Activated T-cell treated with anti-CD3 and anti-CD28 coated beads, Interleukin-2, amount 50 U/mL, for 24 hours (primary cell): ENCODE data around the gene VLDLR.

ENCODE experiments used
- DNase-seq: peaks from one replicate; pipeline ENCODE4 v3.0.0-alpha.2; 2020
- H3K27ac Mint-ChIP-seq: 2 replicates; pipeline ENCODE4 v1.8.0; 2020; ENCODE audit warnings: mild to moderate bottlenecking, mixed read lengths
- H3K27me3 Mint-ChIP-seq: 2 replicates; pipeline ENCODE4 v1.8.0; 2020; ENCODE audit warnings: mixed read lengths
- H3K36me3 Mint-ChIP-seq: 2 replicates; pipeline ENCODE4 v1.8.0; 2020; ENCODE audit warnings: low read depth, mixed read lengths
- H3K4me1 Mint-ChIP-seq: 2 replicates; pipeline ENCODE4 v1.8.0; 2020; ENCODE audit warnings: low read depth, mixed read lengths
- H3K4me3 Mint-ChIP-seq: 2 replicates; pipeline ENCODE4 v1.8.0; 2020; ENCODE audit warnings: mild to moderate bottlenecking, moderate library complexity, mixed read lengths
- H3K9me3 Mint-ChIP-seq: 2 replicates; pipeline ENCODE4 v1.8.0; 2020; ENCODE audit warnings: mixed read lengths

Gene VLDLR

GRCh38 chr9:2610985-2611384 lies 10.6 kb upstream of the VLDLR start:
- Mint-ChIP-seq H3K4me1 (no peaks in the 10 kb centered on the region), H3K27ac (no peak overlapping the region), H3K4me3 (no peak overlapping the region), H3K27me3 (peaks cover 33% of the 10 kb centered on the region), H3K36me3 (no peaks in the 10 kb centered on the region), H3K9me3 (no peaks in the 10 kb centered on the region)
- no peak for DNase-seq

DNA sequence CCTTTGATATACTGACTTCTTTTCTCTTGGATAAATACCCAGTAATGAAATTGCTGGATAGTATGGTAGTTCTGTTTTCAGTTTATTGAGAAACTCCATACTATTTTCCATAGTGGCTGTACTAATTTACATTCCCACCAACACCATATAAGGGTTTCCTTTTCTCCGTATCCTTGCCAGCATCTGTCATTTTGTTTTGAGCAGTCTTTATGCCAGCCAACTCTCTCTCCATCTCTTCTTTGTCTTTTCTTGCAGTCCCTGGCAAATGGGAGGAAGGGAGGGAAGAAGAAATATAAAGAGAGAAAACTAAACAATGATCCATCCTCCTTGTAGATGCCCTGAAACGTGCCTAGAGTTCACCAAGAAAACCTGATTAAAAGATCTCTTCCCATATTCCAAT lies 9.6 kb upstream of the VLDLR start:
- no peaks in the 10 kb centered on the region for H3K9me3 Mint-ChIP-seq

GRCh38 chr9:2613730-2614271 lies 7.8 kb upstream of the VLDLR start:
- no peaks in the 10 kb centered on the region for H3K9me3 Mint-ChIP-seq
- no peaks in the 10 kb centered on the region for H3K4me1 Mint-ChIP-seq
- no peaks in the 10 kb centered on the region for H3K36me3 Mint-ChIP-seq
- no peak overlapping the region for H3K27ac Mint-ChIP-seq
- DNase-seq: no peak
- H3K4me3 Mint-ChIP-seq: no peak overlapping the region
- H3K27me3 Mint-ChIP-seq: peaks cover 38% of the 10 kb centered on the region

More for the DNA sequence above, 9.6 kb upstream of the VLDLR start:
- no peak for DNase-seq
- H3K4me3 Mint-ChIP-seq: no peak overlapping the region
- no peaks in the 10 kb centered on the region for H3K36me3 Mint-ChIP-seq
- H3K4me1 Mint-ChIP-seq: no peaks in the 10 kb centered on the region
- H3K27ac Mint-ChIP-seq: no peak overlapping the region
- H3K27me3 Mint-ChIP-seq: peaks cover 36% of the 10 kb centered on the region

GRCh38 chr9:2615497-2615896 lies 6.1 kb upstream of the VLDLR start:
- Mint-ChIP-seq H3K36me3 (no peaks in the 10 kb centered on the region), H3K4me1 (no peaks in the 10 kb centered on the region), H3K27me3 (peaks cover 54% of the 10 kb centered on the region), H3K27ac (no peak overlapping the region), H3K4me3 (no peak overlapping the region), H3K9me3 (no peaks in the 10 kb centered on the region)
- DNase-seq: no peak

DNA sequence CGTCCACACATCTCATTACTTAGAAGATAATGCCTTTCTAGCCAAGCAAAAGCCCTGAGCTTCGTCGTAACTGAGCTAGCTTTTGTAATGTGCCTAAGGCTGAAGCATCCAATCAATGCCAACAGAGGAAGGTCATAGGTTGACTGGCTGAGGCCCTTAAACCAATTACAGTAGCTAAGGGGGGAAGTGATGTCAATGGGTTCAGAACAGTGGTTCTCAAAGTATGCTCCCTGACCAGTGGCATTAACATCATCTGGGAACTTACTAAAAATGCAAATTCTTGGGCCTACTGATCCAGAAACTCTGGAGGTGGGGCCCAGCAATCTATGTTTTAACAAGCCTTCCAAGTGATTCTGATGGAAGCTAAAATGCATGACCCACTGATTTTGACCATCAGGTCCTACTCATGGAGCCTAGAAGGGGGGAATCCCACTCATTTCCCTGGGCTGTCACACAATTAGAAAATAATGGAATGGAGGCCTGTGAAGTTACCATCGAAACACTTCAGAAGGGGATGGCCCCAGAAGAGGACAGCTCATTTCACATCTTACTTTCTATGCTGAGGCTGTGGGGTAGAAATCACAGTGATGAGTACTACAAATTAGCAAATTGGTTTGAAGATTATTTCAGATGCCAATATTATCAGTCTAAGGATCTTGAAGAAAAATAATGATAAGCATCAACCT lies 4.8 kb upstream of the VLDLR start:
- Mint-ChIP-seq H3K27ac (no peak overlapping the region), H3K9me3 (no peaks in the 10 kb centered on the region), H3K27me3 (peaks cover 52% of the 10 kb centered on the region), H3K4me3 (no peak overlapping the region), H3K4me1 (peaks cover 6% of the 10 kb centered on the region), H3K36me3 (no peaks in the 10 kb centered on the region)
- no peak for DNase-seq

- peaks cover 50% of the 10 kb centered on the region for H3K27me3 Mint-ChIP-seq
- DNase-seq: no peak
These were observed 3.3 kb upstream of the VLDLR start for GRCh38 chr9:2618289-2618688.

GRCh38 chr9:2620919-2621721 lies 467 bp upstream of the VLDLR start:
- H3K36me3 Mint-ChIP-seq: no peaks in the 10 kb centered on the region
- peak overlapping the region; percentile 71 for H3K4me3 Mint-ChIP-seq
- peaks cover 14% of the 10 kb centered on the region for H3K4me1 Mint-ChIP-seq
- peak overlapping the region; percentile 72 for H3K27ac Mint-ChIP-seq
- H3K27me3 Mint-ChIP-seq: peaks cover 75% of the 10 kb centered on the region
- peak; percentile 72 for DNase-seq
- H3K9me3 Mint-ChIP-seq: no peaks in the 10 kb centered on the region

More at GRCh38 chr9:2618289-2618688, 3.3 kb upstream of the VLDLR start:
- Mint-ChIP-seq H3K9me3 (no peaks in the 10 kb centered on the region), H3K36me3 (no peaks in the 10 kb centered on the region), H3K4me1 (peaks cover 12% of the 10 kb centered on the region), H3K4me3 (no peak overlapping the region), H3K27ac (no peak overlapping the region)

DNA sequence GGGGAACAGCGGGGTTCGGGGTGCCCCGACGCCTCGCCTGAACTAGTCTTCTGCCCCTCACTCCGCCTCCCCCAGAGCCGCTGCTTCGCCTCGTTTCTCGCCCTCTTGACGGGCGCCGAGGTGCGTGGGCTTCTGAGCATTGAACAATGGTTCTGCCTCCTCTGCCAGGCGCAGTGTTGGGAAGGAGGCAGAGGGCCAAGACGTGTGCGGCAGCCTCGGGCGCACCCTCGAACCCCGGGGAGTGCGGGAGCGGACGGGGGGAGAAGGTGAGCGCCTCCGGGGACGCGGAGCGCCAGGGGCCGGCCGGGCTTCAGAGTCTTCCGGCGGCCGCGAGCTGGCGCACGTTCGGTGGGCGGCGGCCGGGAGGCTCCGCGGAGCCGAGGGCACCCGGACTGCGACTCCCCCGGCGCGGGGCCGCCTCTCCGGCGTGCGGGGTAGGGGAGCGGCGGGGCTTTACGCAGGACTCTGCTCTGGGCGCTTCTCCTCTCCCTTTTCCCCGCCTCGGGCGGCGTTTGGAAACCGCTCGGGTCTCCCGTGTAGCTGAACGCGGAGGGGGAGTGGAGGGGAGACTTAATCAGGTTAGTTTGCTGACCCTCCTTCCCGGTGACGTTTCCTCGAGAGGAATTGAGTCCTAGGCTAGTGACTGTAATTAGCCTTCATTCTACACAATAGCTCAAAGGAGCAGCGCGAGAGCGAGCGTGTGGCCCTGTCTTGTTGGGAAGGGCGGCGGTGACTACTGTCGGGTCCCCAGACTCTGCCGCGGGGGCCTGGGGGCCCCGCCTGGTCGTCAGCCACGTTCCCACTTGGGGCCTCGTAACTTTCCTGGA lies 1.1 kb downstream of the VLDLR start:
- DNase-seq: peak; percentile 50

DNA sequence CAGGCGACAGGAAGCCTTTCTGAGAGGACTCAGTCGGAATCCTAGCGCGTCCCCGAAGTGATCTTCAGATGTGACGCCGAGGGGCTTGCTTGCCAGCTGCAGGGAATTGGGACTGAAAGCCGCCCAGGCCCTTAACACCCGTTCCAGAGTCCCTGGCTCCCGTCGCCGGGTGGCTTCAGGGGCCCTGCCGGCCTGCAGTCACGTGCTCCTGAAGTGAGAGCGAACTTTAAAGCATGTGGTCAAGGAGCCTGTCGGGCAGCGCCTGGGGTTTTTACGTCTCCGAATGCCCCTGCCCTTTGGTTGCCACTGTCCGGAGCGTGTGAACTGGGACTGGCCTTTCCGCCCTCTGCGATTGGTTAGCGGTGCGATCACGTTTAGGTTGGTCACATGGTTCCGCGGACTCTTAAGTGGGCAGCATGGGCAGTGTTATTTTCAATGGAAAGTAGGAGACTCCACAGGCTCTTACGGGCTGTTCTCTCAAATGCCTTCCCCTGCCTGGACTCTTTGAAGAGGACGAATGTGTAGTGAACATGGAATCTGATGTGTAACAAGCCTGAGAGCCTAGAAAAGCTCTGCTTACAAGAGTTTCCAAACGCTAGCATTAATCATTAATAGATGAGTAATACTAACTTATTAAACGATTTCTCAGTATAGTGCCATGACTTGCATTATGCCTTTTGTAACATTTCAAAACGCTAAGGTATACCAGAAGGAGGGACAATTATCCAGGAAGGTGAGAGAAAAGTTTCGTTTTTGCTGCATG lies 1.9 kb downstream of the VLDLR start:
- peak overlapping the region; percentile 71 for H3K4me3 Mint-ChIP-seq
- H3K27me3 Mint-ChIP-seq: peaks cover 75% of the 10 kb centered on the region
- H3K36me3 Mint-ChIP-seq: no peaks in the 10 kb centered on the region
- H3K27ac Mint-ChIP-seq: no peak overlapping the region
- DNase-seq: no peak
- peaks cover 14% of the 10 kb centered on the region for H3K4me1 Mint-ChIP-seq
- H3K9me3 Mint-ChIP-seq: no peaks in the 10 kb centered on the region

More for the DNA sequence above, 1.1 kb downstream of the VLDLR start:
- H3K9me3 Mint-ChIP-seq: no peaks in the 10 kb centered on the region
- H3K27ac Mint-ChIP-seq: peak overlapping the region; percentile 52
- H3K4me3 Mint-ChIP-seq: peak overlapping the region; percentile 83
- H3K27me3 Mint-ChIP-seq: peaks cover 81% of the 10 kb centered on the region
- H3K36me3 Mint-ChIP-seq: no peaks in the 10 kb centered on the region
- peaks cover 14% of the 10 kb centered on the region for H3K4me1 Mint-ChIP-seq

DNA sequence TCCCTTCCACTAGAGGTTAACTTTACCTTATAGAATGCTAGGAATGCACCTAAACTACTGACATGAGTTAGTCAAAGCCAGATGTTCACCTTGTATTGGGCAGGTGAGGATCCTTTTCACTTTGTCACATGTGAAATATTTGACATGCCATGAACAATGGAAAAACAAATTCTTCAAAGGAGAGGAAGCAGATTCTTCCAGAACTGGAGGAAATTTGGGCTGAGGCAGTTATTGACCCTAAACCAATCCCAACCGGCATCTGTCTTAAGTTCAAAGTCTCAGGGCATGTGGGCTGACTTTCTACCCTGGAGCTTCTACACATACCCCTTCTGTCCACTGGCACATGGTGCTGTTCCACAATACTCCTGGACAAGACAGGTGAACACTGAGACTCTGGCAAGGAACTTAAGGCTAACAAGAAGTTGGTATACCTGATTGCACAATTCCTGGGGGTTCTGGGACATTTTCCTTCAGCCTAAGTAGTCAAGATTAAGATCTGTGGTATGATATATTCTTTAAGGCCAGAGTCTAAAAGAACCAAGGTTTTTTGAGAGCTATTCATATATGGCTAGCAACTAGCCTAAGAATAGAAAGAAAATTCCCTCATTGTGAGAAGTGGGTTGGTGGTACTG lies 2.6 kb downstream of the VLDLR start:
- DNase-seq: no peak
- Mint-ChIP-seq H3K4me1 (peaks cover 14% of the 10 kb centered on the region), H3K27ac (no peak overlapping the region), H3K27me3 (peaks cover 68% of the 10 kb centered on the region), H3K36me3 (no peaks in the 10 kb centered on the region), H3K9me3 (no peaks in the 10 kb centered on the region), H3K4me3 (peak overlapping the region; percentile 71)

GRCh38 chr9:2625427-2625826 lies 3.8 kb downstream of the VLDLR start:
- Mint-ChIP-seq H3K27ac (no peak overlapping the region), H3K4me3 (no peak overlapping the region), H3K27me3 (peaks cover 58% of the 10 kb centered on the region), H3K4me1 (peaks cover 14% of the 10 kb centered on the region), H3K9me3 (no peaks in the 10 kb centered on the region), H3K36me3 (no peaks in the 10 kb centered on the region)
- no peak for DNase-seq

DNA sequence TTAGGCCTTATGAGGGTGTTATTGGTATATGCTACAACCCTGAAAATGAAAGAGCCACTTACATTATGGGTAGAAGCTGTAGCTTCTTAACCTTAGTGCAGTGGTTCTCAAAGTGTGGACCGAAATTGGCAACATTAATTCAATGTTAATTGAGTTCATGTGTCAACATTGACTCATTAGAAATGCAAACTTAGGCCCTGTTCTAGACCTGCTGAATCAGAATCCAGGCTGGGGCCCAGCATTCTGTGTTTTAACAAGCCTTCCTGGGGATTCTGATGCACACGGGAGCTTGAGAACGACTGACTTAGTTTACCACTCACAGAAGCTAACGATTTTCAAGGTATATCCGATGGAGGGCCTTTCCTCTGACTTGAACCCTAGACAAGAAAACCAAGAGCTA lies 7.3 kb downstream of the VLDLR start:
- Mint-ChIP-seq H3K9me3 (no peaks in the 10 kb centered on the region), H3K27me3 (peaks cover 43% of the 10 kb centered on the region), H3K27ac (no peak overlapping the region), H3K4me3 (no peak overlapping the region), H3K4me1 (no peaks in the 10 kb centered on the region), H3K36me3 (no peaks in the 10 kb centered on the region)
- no peak for DNase-seq

DNA sequence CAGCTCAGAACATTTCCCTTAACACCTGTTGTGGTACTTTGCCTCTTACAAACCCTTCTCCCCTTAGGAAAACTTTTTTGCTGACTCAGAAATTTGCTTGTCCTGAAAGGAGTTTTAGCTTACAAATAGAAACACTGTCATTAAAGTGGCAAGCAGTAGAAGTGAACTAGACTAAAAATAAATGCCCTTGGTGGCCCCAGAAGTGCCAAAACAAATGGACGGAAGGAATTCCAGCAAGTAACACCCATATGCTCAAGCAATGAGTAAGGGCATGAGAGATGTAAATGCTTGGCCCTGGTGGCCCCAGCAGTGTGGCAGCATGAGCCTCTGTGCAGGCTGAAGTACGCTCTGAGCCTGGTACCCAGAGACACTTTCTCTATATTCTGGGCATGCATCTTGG lies 8.6 kb downstream of the VLDLR start:
- no peaks in the 10 kb centered on the region for H3K4me1 Mint-ChIP-seq
- no peak overlapping the region for H3K27ac Mint-ChIP-seq

More for the DNA sequence above, 8.6 kb downstream of the VLDLR start:
- DNase-seq: no peak
- H3K9me3 Mint-ChIP-seq: no peaks in the 10 kb centered on the region
- no peak overlapping the region for H3K4me3 Mint-ChIP-seq
- H3K36me3 Mint-ChIP-seq: no peaks in the 10 kb centered on the region
- H3K27me3 Mint-ChIP-seq: peaks cover 40% of the 10 kb centered on the region
